Adrenal gland (tissue), 5 donors: ENCODE data around the gene HDAC4.

Source experiments
- POLR2A ChIP-seq, 2 donors: fragments of 450-650 bp; IDR thresholded peaks; one replicate each; pipeline ENCODE4 v1.6.1; 2017; ENCODE audit warnings: antibody characterized with exemption in 2 of 2, mild to moderate bottlenecking in 2 of 2, moderate library complexity in 1 of 2
- TF ChIP-seq, protein P1 (sequence below), 6 experiments: fragments of 450-650 bp in 4 of 6; fragments of 200-600 bp in 2 of 6; sonication (generic) in 1 of 6; IDR thresholded peaks; 1 replicate in 5 of 6; 2 replicates in 1 of 6; pipeline versions ENCODE4 v1.5.1 to v1.8.0; 2016 to 2021; ENCODE audit warnings: antibody characterized with exemption in 6 of 6, mild to moderate bottlenecking in 2 of 6, moderate library complexity in 1 of 6
- donor health status: DM: no; HTN: no; CAD: no.

DNA sequence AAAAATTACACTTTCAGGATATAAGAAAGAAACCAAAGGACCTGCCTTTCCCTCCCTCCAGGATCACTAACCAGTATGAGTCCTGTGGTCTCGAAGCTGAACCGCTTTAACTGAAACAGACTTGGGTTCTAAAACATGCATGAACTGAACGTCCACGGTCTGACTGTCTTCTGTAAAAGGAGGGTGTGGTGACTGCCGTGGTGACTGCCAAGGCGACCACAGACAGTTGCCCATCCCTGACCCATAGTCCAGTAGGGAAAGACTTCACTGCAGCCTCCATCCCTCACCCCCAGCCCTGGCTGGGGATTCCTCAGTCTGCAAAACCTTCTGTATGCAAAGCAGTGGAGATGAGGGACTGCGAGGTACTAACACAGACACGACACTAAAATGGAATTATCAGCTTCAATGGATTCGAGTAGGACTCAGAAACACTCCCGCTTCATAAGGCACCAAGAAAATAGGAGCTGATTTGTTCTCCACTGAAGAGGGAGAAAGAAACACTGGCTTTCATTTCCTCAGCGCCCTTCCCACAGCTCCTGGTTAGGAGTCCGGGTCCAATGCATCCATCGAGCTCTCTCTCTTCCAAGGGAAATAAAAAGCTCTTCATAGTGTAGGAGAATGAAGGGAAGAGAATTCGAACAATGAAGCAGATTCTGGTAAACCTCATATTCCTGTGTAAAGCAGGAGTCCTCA is 197.2 kb downstream of the HDAC4 start:
- TF ChIP-seq, protein P1, sequence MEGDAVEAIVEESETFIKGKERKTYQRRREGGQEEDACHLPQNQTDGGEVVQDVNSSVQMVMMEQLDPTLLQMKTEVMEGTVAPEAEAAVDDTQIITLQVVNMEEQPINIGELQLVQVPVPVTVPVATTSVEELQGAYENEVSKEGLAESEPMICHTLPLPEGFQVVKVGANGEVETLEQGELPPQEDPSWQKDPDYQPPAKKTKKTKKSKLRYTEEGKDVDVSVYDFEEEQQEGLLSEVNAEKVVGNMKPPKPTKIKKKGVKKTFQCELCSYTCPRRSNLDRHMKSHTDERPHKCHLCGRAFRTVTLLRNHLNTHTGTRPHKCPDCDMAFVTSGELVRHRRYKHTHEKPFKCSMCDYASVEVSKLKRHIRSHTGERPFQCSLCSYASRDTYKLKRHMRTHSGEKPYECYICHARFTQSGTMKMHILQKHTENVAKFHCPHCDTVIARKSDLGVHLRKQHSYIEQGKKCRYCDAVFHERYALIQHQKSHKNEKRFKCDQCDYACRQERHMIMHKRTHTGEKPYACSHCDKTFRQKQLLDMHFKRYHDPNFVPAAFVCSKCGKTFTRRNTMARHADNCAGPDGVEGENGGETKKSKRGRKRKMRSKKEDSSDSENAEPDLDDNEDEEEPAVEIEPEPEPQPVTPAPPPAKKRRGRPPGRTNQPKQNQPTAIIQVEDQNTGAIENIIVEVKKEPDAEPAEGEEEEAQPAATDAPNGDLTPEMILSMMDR (IDR thresholded peaks at IDR 0.05), result no peak
- TF ChIP-seq POLR2A (IDR thresholded peaks at IDR 0.05), result no peak
